ENCODE data around the gene SAC3D1.

Gene SAC3D1

GRCh38 chr11:65083834-65084597 lies 43.0 kb downstream of the SAC3D1 start, which contains the start of the genes CDCA5 and ZFPL1:
TSS of gene CDCA5 (minus strand) at chr11:65084040. CDS start at chr11:65083978, 62 bp downstream.
TSS of gene ZFPL1 (plus strand) at chr11:65084222. CDS start at chr11:65084699, 477 bp downstream.
- no peak for TF ChIP-seq CTCF (IDR thresholded peaks at IDR 0.05; ENCODE audit: control extremely low read depth, extremely low read depth, low read depth, missing control alignments)
- CTCF ChIA-PET: interaction anchor here (1.3 to 1.8 kb wide), 4 partner anchors 11 to 70 kb away, joined by 3 to 10 read pairs (median 4); partner anchors contain the start of gene ARL2
- peak; percentile 99 for DNase-seq (ENCODE audit: extremely low spot score)
- POLR2A ChIA-PET: no interaction called here

GRCh38 chr11:65084598-65085375 lies 43.8 kb downstream of the SAC3D1 start:
- TF ChIP-seq CTCF (IDR thresholded peaks at IDR 0.05; ENCODE audit: control extremely low read depth, extremely low read depth, low read depth, missing control alignments): no peak
- POLR2A ChIA-PET: interaction anchor here (0.7 to 1.8 kb wide), 2 partner anchors 9 to 10 kb away, joined by 3 to 5 read pairs; no protein-coding TSS in a partner anchor

GRCh38 chr11:65085446-65085845 lies 44.4 kb downstream of the SAC3D1 start:
- CTCF ChIA-PET: interaction anchor here (0.7 to 2.5 kb wide), 6 partner anchors 8 to 71 kb away, joined by 3 to 18 read pairs (median 4); partner anchors contain the start of genes ARL2, TM7SF2 and ZNHIT2
- no peak for DNase-seq (ENCODE audit: extremely low spot score)
- POLR2A ChIA-PET: interaction anchor here (0.7 to 1.8 kb wide), 2 partner anchors 9 to 10 kb away, joined by 3 to 5 read pairs; no protein-coding TSS in a partner anchor
- no peak for TF ChIP-seq CTCF (IDR thresholded peaks at IDR 0.05; ENCODE audit: control extremely low read depth, extremely low read depth, low read depth, missing control alignments)

More at GRCh38 chr11:65084598-65085375, 43.8 kb downstream of the SAC3D1 start:
- CTCF ChIA-PET: interaction anchor here (0.7 to 2.5 kb wide), 6 partner anchors 9 to 70 kb away, joined by 3 to 18 read pairs (median 4); partner anchors contain the start of genes ARL2, TM7SF2 and ZNHIT2
- no peak for DNase-seq (ENCODE audit: extremely low spot score)

- no peak for TF ChIP-seq CTCF (IDR thresholded peaks at IDR 0.05; ENCODE audit: control extremely low read depth, extremely low read depth, low read depth, missing control alignments)
- no peak for DNase-seq (ENCODE audit: extremely low spot score)
- ChIA-PET POLR2A (no interaction called here), CTCF (interaction anchor here (2.5 kb wide), 1 partner anchor 25 kb away, joined by 18 read pairs; the partner anchor contains the start of gene TM7SF2)
These were observed 45.8 kb downstream of the SAC3D1 start for GRCh38 chr11:65086809-65087208.

GRCh38 chr11:65087216-65087615 lies 46.2 kb downstream of the SAC3D1 start:
- POLR2A ChIA-PET: no interaction called here
- DNase-seq (ENCODE audit: extremely low spot score): no peak
- TF ChIP-seq CTCF (IDR thresholded peaks at IDR 0.05; ENCODE audit: control extremely low read depth, extremely low read depth, low read depth, missing control alignments): no peak
- CTCF ChIA-PET: interaction anchor here (2.5 kb wide), 1 partner anchor 24 kb away, joined by 18 read pairs; the partner anchor contains the start of gene TM7SF2

- POLR2A ChIA-PET: no interaction called here
- CTCF ChIA-PET: interaction anchor here (3.8 kb wide), 1 partner anchor 23 kb away, joined by 22 read pairs; the partner anchor contains the start of gene TM7SF2
These were observed 46.8 kb downstream of the SAC3D1 start for GRCh38 chr11:65087827-65088226.

More at GRCh38 chr11:65087827-65088226, 46.8 kb downstream of the SAC3D1 start:
- no peak for TF ChIP-seq CTCF (IDR thresholded peaks at IDR 0.05; ENCODE audit: control extremely low read depth, extremely low read depth, low read depth, missing control alignments)
- no peak for DNase-seq (ENCODE audit: extremely low spot score)

Data from GM10248 (cell line).